ENCODE measurements around the gene ST7. TPM values are rescaled to one million over a fixed set of nuclear protein-coding genes. Genes with fewer than 3 reads are reported as not detected.

Gene ST7
- total RNA-seq, 4 donors from 2014 or later, result 23.7 to 29.5 (median 25.5) TPM

GRCh38 chr7:117200786-117201458, 247.6 kb downstream of the ST7 start:
- no peak for TF ChIP-seq CTCF (IDR thresholded peaks at IDR 0.05)
- ATAC-seq (ENCODE audit: low FRiP score) (no peak), DNase-seq (ENCODE audit: low spot score) (no peak)

DNA sequence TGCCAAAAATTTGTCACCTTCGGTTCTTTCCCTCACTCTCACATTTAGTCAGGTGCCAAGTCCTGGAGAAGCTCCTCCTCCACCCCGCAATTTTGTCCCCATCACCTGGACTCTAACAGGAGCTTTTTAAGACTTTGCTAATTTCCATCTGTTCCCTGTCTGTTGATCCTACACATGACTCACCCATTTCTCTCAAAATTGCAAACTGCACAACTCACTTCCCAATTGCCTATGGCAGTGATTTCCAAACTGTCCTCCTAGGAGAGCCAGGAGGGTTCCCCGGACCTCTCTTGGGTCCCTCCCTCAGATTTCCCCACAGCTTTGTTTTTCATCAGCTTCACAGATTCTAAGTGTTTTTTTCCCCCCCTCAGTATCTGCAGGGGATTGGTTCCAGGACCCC, 249.2 kb downstream of the ST7 start:
- ATAC-seq (ENCODE audit: low FRiP score) (no peak), DNase-seq (ENCODE audit: low spot score) (no peak)
- TF ChIP-seq CTCF (IDR thresholded peaks at IDR 0.05), result no peak

- ATAC-seq (ENCODE audit: low FRiP score) (no peak), DNase-seq (ENCODE audit: low spot score) (no peak)
- TF ChIP-seq CTCF (IDR thresholded peaks at IDR 0.05), result no peak
These were observed 249.9 kb downstream of the ST7 start for GRCh38 chr7:117203205-117203604.

GRCh38 chr7:117205873-117206272, 252.6 kb downstream of the ST7 start:
- no peak for DNase-seq (ENCODE audit: low spot score)
- no peak for TF ChIP-seq CTCF (IDR thresholded peaks at IDR 0.05)
- ATAC-seq (ENCODE audit: low FRiP score), result no peak

DNA sequence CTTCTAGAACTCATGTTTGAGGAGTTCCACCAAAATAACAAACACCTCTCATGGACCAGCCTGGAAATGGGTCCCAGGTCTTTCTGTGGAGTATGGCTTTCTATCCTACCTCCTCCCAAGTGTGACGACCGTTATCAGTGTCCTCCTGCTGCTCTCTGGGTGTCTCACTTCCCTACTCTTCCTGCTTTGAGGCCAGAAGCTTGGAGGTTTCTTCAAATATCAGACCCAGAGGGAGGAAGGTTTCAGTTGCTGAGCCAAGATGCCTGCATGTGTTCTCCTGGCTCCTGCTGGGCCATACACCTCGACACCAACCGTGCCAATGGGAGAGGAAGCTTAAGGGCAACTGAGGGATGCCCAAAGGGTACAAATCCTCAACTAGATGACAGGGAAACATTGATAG, 255.0 kb downstream of the ST7 start:
- ATAC-seq (ENCODE audit: low FRiP score) (no peak), DNase-seq (ENCODE audit: low spot score) (no peak)
- TF ChIP-seq CTCF (IDR thresholded peaks at IDR 0.05), result no peak

GRCh38 chr7:117210397-117210796, 257.1 kb downstream of the ST7 start:
- TF ChIP-seq CTCF (IDR thresholded peaks at IDR 0.05), result no peak
- ATAC-seq (ENCODE audit: low FRiP score) (no peak), DNase-seq (ENCODE audit: low spot score) (no peak)

GRCh38 chr7:117210908-117211307, 257.6 kb downstream of the ST7 start:
- no peak for ATAC-seq (ENCODE audit: low FRiP score)
- TF ChIP-seq CTCF (IDR thresholded peaks at IDR 0.05), result no peak
- DNase-seq (ENCODE audit: low spot score), result no peak

All from omental fat pad (tissue), 4 donors.